ENCODE data around the gene ATXN1. TPM values are rescaled to one million over a fixed set of nuclear protein-coding genes. Genes with fewer than 3 reads are reported as not detected.

Gene ATXN1
- total RNA-seq, 1 experiment from 2014 or later: 27.0 TPM

DNA sequence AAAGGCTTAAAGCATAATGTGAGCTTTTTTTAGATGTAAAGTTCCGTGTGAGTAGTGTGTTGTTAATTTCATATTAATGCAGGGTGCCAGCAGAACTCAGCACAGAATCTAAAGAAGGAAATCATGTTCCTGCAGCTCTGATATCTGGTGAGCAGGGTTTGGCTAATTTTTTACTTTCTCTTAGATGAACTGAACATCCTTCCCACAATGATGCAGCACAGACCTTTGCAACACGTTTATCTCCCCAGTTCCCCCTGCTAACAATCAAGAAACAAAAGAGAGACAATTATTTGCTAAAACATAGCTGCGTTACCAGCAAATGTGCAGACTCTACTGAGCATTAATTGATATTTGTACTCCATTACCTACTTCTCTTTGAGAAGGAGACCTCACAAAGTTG lies 39.1 kb upstream of the ATXN1 start:
- Histone ChIP-seq H3K27me3 (ENCODE audit: low read length) (no peaks in the 10 kb centered on the region), H3K36me3 (ENCODE audit: low read depth, low read length) (no peaks in the 10 kb centered on the region), H3K4me2 (ENCODE audit: low read length) (peak overlapping the region; percentile 50), H3K9ac (ENCODE audit: low read length) (peak overlapping the region; percentile 8; the same call in 1 of the 2 replicates), H3K79me2 (ENCODE audit: low read length) (no peaks in the 10 kb centered on the region), H3K4me1 (ENCODE audit: insufficient read depth, low read length) (peaks cover 37% of the 10 kb centered on the region), H2AFZ (ENCODE audit: low read length) (no peak overlapping the region; the same call in 1 of the 2 replicates), H3K9me3 (ENCODE audit: low read length) (no peaks in the 10 kb centered on the region), H3K4me3 (ENCODE audit: low read length) (0 out of 2 replicates have a peak overlapping the region, but pooled peaks have one; percentile 13), H4K20me1 (ENCODE audit: low read length) (no peaks in the 10 kb centered on the region), H3K9me2 (replicated peaks; ENCODE audit: low read length) (no peaks in the 10 kb centered on the region), H3F3A (ENCODE audit: low read length, unreplicated experiment) (no peaks in the 10 kb centered on the region), H3K27ac (ENCODE audit: low read length) (peak overlapping the region; percentile 60)
- no peak for TF ChIP-seq EZH2 (IDR thresholded peaks at IDR 0.05; ENCODE audit: low read length, unreplicated experiment)
- no peak for TF ChIP-seq EZH2phosphoT487 (IDR thresholded peaks at IDR 0.05; ENCODE audit: borderline replicate concordance, low read length)
- no peak for DNase-seq
- intact Hi-C loops (cut with micrococcal nuclease): loop anchor here (2.0 kb wide), 1 partner anchor 34 kb away; no protein-coding TSS in a partner anchor
- CTCF ChIA-PET: no interaction called here
- peak; percentile 12 for ATAC-seq
- POLR2A ChIA-PET (ENCODE audit: unreplicated experiment): no interaction called here
- no TSS peak for BruUV-seq (replicated peaks)

DNA sequence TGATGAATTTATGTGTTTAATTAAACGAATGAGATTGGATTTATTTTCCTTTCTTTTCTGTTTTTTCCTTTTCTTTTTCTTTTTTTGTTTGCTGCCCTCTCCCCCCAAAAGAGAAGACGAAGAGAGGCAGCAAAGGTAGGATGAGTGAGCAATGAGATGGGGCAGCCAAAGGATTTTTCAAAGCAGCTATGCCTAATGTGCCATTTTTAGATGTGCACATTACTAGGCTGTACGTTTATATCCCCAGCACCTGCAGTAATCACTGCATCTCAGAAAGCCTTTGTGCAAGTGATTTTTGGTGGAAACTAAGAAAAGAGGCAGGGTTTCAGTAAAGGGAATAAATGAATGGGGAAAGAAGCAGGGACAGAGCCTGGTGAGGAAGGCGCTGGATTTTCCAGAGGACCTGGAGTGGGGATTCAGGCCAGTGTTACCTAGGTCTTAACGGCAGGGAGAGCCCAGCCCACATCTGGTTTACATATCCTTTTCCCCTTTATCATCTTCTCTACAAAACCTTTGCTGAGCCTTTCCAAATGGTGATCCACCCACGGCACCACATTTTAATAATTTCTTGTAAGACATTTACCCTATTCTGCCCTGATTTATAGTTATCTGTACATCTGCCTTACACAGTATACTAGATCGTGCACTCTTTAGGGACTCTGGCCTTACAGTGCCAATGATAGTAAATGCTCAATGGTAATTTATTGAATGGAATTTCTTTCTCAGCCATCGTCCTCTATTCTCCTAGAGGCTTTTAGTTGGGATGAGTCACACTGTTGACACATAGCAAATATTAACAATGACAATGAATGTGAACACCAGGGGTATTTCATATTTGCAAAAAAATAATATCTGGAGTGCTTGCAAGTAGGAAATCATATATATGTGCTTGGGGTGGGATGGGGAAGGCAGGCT lies 38.3 kb upstream of the ATXN1 start:
- peak overlapping the region; percentile 50 for H3K4me2 ChIP-seq (ENCODE audit: low read length)
- ATAC-seq (peak; percentile 94), DNase-seq (peak; percentile 90)
- H3K9ac ChIP-seq (ENCODE audit: low read length): no peak overlapping the region
- ChIA-PET POLR2A (ENCODE audit: unreplicated experiment) (no interaction called here), CTCF (no interaction called here)
- H3K9me3 ChIP-seq (ENCODE audit: low read length): no peaks in the 10 kb centered on the region
- no peaks in the 10 kb centered on the region for H3K9me2 ChIP-seq (replicated peaks; ENCODE audit: low read length)
- no peaks in the 10 kb centered on the region for H3K27me3 ChIP-seq (ENCODE audit: low read length)
- no TSS peak for BruUV-seq (replicated peaks)
- H3K4me3 ChIP-seq (ENCODE audit: low read length): 0 out of 2 replicates have a peak overlapping the region, but pooled peaks have one; percentile 13
- no peaks in the 10 kb centered on the region for H3F3A ChIP-seq (ENCODE audit: low read length, unreplicated experiment)
- H3K36me3 ChIP-seq (ENCODE audit: low read depth, low read length): no peaks in the 10 kb centered on the region
- H2AFZ ChIP-seq (ENCODE audit: low read length): no peak overlapping the region
- H3K4me1 ChIP-seq (ENCODE audit: insufficient read depth, low read length): peaks cover 29% of the 10 kb centered on the region
- TF ChIP-seq EZH2 (IDR thresholded peaks at IDR 0.05; ENCODE audit: low read length, unreplicated experiment) (no peak), EZH2phosphoT487 (IDR thresholded peaks at IDR 0.05; ENCODE audit: borderline replicate concordance, low read length) (no peak)
- TF ChIP-seq, protein P1, sequence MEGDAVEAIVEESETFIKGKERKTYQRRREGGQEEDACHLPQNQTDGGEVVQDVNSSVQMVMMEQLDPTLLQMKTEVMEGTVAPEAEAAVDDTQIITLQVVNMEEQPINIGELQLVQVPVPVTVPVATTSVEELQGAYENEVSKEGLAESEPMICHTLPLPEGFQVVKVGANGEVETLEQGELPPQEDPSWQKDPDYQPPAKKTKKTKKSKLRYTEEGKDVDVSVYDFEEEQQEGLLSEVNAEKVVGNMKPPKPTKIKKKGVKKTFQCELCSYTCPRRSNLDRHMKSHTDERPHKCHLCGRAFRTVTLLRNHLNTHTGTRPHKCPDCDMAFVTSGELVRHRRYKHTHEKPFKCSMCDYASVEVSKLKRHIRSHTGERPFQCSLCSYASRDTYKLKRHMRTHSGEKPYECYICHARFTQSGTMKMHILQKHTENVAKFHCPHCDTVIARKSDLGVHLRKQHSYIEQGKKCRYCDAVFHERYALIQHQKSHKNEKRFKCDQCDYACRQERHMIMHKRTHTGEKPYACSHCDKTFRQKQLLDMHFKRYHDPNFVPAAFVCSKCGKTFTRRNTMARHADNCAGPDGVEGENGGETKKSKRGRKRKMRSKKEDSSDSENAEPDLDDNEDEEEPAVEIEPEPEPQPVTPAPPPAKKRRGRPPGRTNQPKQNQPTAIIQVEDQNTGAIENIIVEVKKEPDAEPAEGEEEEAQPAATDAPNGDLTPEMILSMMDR (conservative IDR thresholded peaks at IDR 0.05; ENCODE audit: low read depth, low read length): no peak
- H4K20me1 ChIP-seq (ENCODE audit: low read length): no peaks in the 10 kb centered on the region
- H3K79me2 ChIP-seq (ENCODE audit: low read length): no peaks in the 10 kb centered on the region
- intact Hi-C loops (cut with micrococcal nuclease): loop anchor here (2.0 kb wide), 1 partner anchor 33 kb away; no protein-coding TSS in a partner anchor
- H3K27ac ChIP-seq (ENCODE audit: low read length): peak overlapping the region; percentile 60

DNA sequence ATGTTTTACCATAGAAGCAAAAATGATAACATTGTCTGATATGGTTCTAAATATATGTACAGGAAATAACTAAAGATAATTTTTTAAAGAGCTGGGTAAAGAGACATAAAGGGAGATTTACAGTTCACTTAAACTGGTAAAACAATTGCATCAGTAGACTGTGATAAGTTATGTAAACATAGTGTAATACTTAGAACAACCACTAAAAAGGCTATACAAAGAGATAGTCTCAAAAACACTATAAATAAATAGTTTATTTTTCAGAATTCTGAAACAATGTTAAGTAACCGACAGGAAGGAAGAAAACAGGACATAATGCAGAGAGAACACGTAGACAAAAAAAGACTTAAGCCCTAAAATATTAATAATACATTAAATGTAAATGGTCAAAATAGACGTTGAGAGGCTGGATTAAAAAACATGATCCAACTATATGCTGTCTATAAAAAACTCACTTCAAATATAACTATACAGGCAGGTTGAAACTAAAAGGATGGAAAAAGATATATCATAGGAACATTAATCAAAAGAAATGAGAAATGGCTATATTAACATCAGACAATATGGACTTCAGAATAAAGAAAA lies 32.7 kb upstream of the ATXN1 start:
- Histone ChIP-seq H3K9me3 (ENCODE audit: low read length) (no peaks in the 10 kb centered on the region), H3F3A (ENCODE audit: low read length, unreplicated experiment) (no peaks in the 10 kb centered on the region), H3K79me2 (ENCODE audit: low read length) (no peaks in the 10 kb centered on the region), H3K9ac (ENCODE audit: low read length) (no peak overlapping the region), H3K27ac (ENCODE audit: low read length) (no peak overlapping the region), H3K36me3 (ENCODE audit: low read depth, low read length) (no peaks in the 10 kb centered on the region), H3K4me3 (ENCODE audit: low read length) (no peak overlapping the region), H3K27me3 (ENCODE audit: low read length) (no peaks in the 10 kb centered on the region), H2AFZ (ENCODE audit: low read length) (no peak overlapping the region), H3K4me2 (ENCODE audit: low read length) (no peak overlapping the region), H3K4me1 (ENCODE audit: insufficient read depth, low read length) (peaks cover 1% of the 10 kb centered on the region; the same call in 1 of the 2 replicates), H3K9me2 (replicated peaks; ENCODE audit: low read length) (no peaks in the 10 kb centered on the region), H4K20me1 (ENCODE audit: low read length) (no peaks in the 10 kb centered on the region)
- ChIA-PET POLR2A (ENCODE audit: unreplicated experiment) (no interaction called here), CTCF (interaction anchor here (0.6 kb wide), 1 partner anchor 24 kb away, joined by 3 read pairs; no protein-coding TSS in a partner anchor)
- TF ChIP-seq, protein P1 (conservative IDR thresholded peaks at IDR 0.05; ENCODE audit: low read depth, low read length): no peak
- no peak for TF ChIP-seq EZH2phosphoT487 (IDR thresholded peaks at IDR 0.05; ENCODE audit: borderline replicate concordance, low read length)
- no peak for TF ChIP-seq EZH2 (IDR thresholded peaks at IDR 0.05; ENCODE audit: low read length, unreplicated experiment)
- ATAC-seq: no peak
- intact Hi-C loops (cut with micrococcal nuclease): no loop called here
- DNase-seq: no peak
- BruUV-seq (replicated peaks): no TSS peak

All from PC-3 (cell line).